GM12872 (cell line): ENCODE data around the gene EGF.

Source experiments
- CTCF ChIP-seq: IDR thresholded peaks from 3 replicates; pipeline ENCODE4 v1.5.1; 2011; ENCODE audit warnings: low read depth, mild to moderate bottlenecking, low read length, moderate library complexity; ENCODE audit not compliant: insufficient read depth

EGF gene

GRCh38 chr4:109876634-109877265, 35.9 kb upstream of the EGF start:
- TF ChIP-seq CTCF = no peak

GRCh38 chr4:109877400-109877799, 35.3 kb upstream of the EGF start:
- TF ChIP-seq CTCF = no peak

- TF ChIP-seq CTCF = no peak
Observed at GRCh38 chr4:109878355-109878754, 34.3 kb upstream of the EGF start.

- TF ChIP-seq CTCF = no peak
Observed at GRCh38 chr4:109879081-109879480, 33.6 kb upstream of the EGF start.

- no peak for TF ChIP-seq CTCF
Observed at GRCh38 chr4:109879636-109880314, 32.9 kb upstream of the EGF start.

- no peak for TF ChIP-seq CTCF
Observed at GRCh38 chr4:109886303-109886702, 26.4 kb upstream of the EGF start.

- no peak for TF ChIP-seq CTCF
Observed at GRCh38 chr4:109887071-109887470, 25.6 kb upstream of the EGF start.
